Measurements from ENCODE around the gene PRKG2. TPM values are rescaled to one million over a fixed set of nuclear protein-coding genes. Genes with fewer than 3 reads are reported as not detected.

Gene PRKG2
- total RNA-seq (2021) (not detected in 2 replicates), Bru-seq, nascent RNA (percentile 10 among the genes with signal in this experiment), BruChase-seq, experiment 1, labeled RNA remaining after a 2-hour chase (percentile 12 among the genes with signal in this experiment), BruChase-seq, experiment 2, labeled RNA remaining after a 6-hour chase (percentile 3 among the genes with signal in this experiment)
- long read RNA-seq = 0 reads

GRCh38 chr4:81214881-81215868, at the start of gene PRKG2:
Gene PRKG2 (minus strand): TSS chr4:81215222. CDS start chr4:81205047, 10,175 bp downstream.
- Histone ChIP-seq H3K4me1 (ENCODE audit: insufficient read depth, low read length, poor library complexity, severe bottlenecking) (no peaks in the 10 kb centered on the region), H3K27ac (ENCODE audit: low read depth, low read length, poor library complexity, severe bottlenecking) (no peak within 1 kb of the TSS), H3K9me3 (ENCODE audit: low read depth, low read length, poor library complexity, severe bottlenecking) (no peaks in the 10 kb centered on the region), H3K36me3 (ENCODE audit: insufficient read depth, low read length, poor library complexity, severe bottlenecking) (no peaks in the 10 kb centered on the region), H3K27me3 (replicated peaks; ENCODE audit: insufficient read depth, low read depth, low read length, poor library complexity) (peaks cover 41% of the 10 kb centered on the region), H3K4me3 (ENCODE audit: low read depth, low read length, poor library complexity, severe bottlenecking) (no peak within 1 kb of the TSS)
- no TSS peak for BruUV-seq (replicated peaks)
- intact Hi-C loops (cut with micrococcal nuclease; ENCODE audit: unreplicated experiment) = no loop called here
- ChIA-PET POLR2A (ENCODE audit: low non-redundant PET) (no interaction called here), CTCF (no interaction called here)
- DNase-seq (ENCODE audit: low spot score) = no peak
- TF ChIP-seq CTCF (conservative IDR thresholded peaks at IDR 0.05; ENCODE audit: low read depth, low read length) = no peak
- TF ChIP-seq EZH2 (IDR thresholded peaks at IDR 0.05; ENCODE audit: borderline replicate concordance, low read depth, low read length, poor library complexity, severe bottlenecking) = peak; percentile 90

GRCh38 chr4:81260443-81261101, 45.5 kb upstream of the PRKG2 start:
- no peaks in the 10 kb centered on the region for H3K27me3 ChIP-seq (replicated peaks; ENCODE audit: insufficient read depth, low read depth, low read length, poor library complexity)
- BruUV-seq (replicated peaks) = no TSS peak
- intact Hi-C loops (cut with micrococcal nuclease; ENCODE audit: unreplicated experiment) = loop anchor here (5.0 kb wide), 1 partner anchor 193 kb away; no protein-coding TSS in a partner anchor
- TF ChIP-seq CTCF (conservative IDR thresholded peaks at IDR 0.05; ENCODE audit: low read depth, low read length) (peak; percentile 49), EZH2 (IDR thresholded peaks at IDR 0.05; ENCODE audit: borderline replicate concordance, low read depth, low read length, poor library complexity, severe bottlenecking) (no peak)
- H3K36me3 ChIP-seq (ENCODE audit: insufficient read depth, low read length, poor library complexity, severe bottlenecking) = no peaks in the 10 kb centered on the region
- POLR2A ChIA-PET (ENCODE audit: low non-redundant PET) = no interaction called here
- no peaks in the 10 kb centered on the region for H3K9me3 ChIP-seq (ENCODE audit: low read depth, low read length, poor library complexity, severe bottlenecking)
- H3K4me1 ChIP-seq (ENCODE audit: insufficient read depth, low read length, poor library complexity, severe bottlenecking) = no peaks in the 10 kb centered on the region
- H3K27ac ChIP-seq (ENCODE audit: low read depth, low read length, poor library complexity, severe bottlenecking) = no peak overlapping the region
- DNase-seq (ENCODE audit: low spot score) = peak; percentile 9
- no peak overlapping the region for H3K4me3 ChIP-seq (ENCODE audit: low read depth, low read length, poor library complexity, severe bottlenecking)
- CTCF ChIA-PET = no interaction called here

- BruUV-seq (replicated peaks) = no TSS peak
- Histone ChIP-seq H3K36me3 (ENCODE audit: insufficient read depth, low read length, poor library complexity, severe bottlenecking) (no peaks in the 10 kb centered on the region), H3K4me1 (ENCODE audit: insufficient read depth, low read length, poor library complexity, severe bottlenecking) (no peaks in the 10 kb centered on the region), H3K9me3 (ENCODE audit: low read depth, low read length, poor library complexity, severe bottlenecking) (no peaks in the 10 kb centered on the region), H3K27me3 (replicated peaks; ENCODE audit: insufficient read depth, low read depth, low read length, poor library complexity) (no peaks in the 10 kb centered on the region), H3K27ac (ENCODE audit: low read depth, low read length, poor library complexity, severe bottlenecking) (no peak overlapping the region), H3K4me3 (ENCODE audit: low read depth, low read length, poor library complexity, severe bottlenecking) (no peak overlapping the region)
- CTCF ChIA-PET = no interaction called here
- intact Hi-C loops (cut with micrococcal nuclease; ENCODE audit: unreplicated experiment) = no loop called here
- POLR2A ChIA-PET (ENCODE audit: low non-redundant PET) = no interaction called here
- no peak for DNase-seq (ENCODE audit: low spot score)
- TF ChIP-seq CTCF (conservative IDR thresholded peaks at IDR 0.05; ENCODE audit: low read depth, low read length) (no peak), EZH2 (IDR thresholded peaks at IDR 0.05; ENCODE audit: borderline replicate concordance, low read depth, low read length, poor library complexity, severe bottlenecking) (no peak)
Measured at GRCh38 chr4:81258841-81259550, 44.0 kb upstream of the PRKG2 start.

Data from A673 (cell line).